Measurements from ENCODE around the gene NCAM1. TPM values are rescaled to one million over a fixed set of nuclear protein-coding genes. Genes with fewer than 3 reads are reported as not detected.

NCAM1 gene
- total and polyA plus RNA-seq, 2 experiments from 2014 or later = 0.76 to 1.6 TPM

DNA sequence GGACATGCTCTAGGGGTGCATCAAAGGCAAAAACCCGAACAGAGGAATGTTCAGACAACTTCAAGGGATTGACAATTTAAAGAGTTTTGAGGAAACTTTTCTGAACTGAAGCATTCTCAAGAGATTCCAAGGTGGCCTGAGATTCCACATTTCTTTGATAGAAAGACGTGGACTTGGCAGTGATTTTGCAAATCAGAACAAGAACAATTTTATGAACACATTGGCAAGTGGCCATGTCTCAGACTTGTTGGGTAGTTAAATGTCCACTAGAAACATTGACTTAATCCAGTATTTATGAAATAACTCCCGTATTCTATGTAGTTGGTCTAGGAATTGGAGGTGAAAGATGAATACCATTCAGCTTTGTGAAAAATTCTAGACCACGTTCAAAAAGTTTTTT, 13.8 kb downstream of the NCAM1 start:
- no peak for ATAC-seq
- H3K4me1 ChIP-seq (ENCODE audit: insufficient read depth) = peaks cover 10% of the 10 kb centered on the region
- no peaks in the 10 kb centered on the region for H4K20me1 ChIP-seq (replicated peaks; ENCODE audit: insufficient read depth)
- TF ChIP-seq POLR2AphosphoS5 (IDR thresholded peaks at IDR 0.05; ENCODE audit: low read depth) = no peak
- TF ChIP-seq ZNF462 (CRISPR knock-in tag; IDR thresholded peaks at IDR 0.05) = no peak
- TF ChIP-seq, protein P1, sequence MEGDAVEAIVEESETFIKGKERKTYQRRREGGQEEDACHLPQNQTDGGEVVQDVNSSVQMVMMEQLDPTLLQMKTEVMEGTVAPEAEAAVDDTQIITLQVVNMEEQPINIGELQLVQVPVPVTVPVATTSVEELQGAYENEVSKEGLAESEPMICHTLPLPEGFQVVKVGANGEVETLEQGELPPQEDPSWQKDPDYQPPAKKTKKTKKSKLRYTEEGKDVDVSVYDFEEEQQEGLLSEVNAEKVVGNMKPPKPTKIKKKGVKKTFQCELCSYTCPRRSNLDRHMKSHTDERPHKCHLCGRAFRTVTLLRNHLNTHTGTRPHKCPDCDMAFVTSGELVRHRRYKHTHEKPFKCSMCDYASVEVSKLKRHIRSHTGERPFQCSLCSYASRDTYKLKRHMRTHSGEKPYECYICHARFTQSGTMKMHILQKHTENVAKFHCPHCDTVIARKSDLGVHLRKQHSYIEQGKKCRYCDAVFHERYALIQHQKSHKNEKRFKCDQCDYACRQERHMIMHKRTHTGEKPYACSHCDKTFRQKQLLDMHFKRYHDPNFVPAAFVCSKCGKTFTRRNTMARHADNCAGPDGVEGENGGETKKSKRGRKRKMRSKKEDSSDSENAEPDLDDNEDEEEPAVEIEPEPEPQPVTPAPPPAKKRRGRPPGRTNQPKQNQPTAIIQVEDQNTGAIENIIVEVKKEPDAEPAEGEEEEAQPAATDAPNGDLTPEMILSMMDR (conservative IDR thresholded peaks at IDR 0.05; ENCODE audit: low read depth in 2 of 2) = no peak
- no peak for TF ChIP-seq REST (IDR thresholded peaks at IDR 0.05; ENCODE audit: unreplicated experiment)
- TF ChIP-seq ZNF331 (CRISPR knock-in tag; IDR thresholded peaks at IDR 0.05; ENCODE audit: low read depth) = no peak
- TF ChIP-seq EZH2 (IDR thresholded peaks at IDR 0.05; ENCODE audit: low read depth, unreplicated experiment) = no peak
- TF ChIP-seq ZNF114 (CRISPR knock-in tag; IDR thresholded peaks at IDR 0.05) = no peak
- TF ChIP-seq NANOG (IDR thresholded peaks at IDR 0.05; ENCODE audit: borderline replicate concordance) = no peak
- no peak for TF ChIP-seq CREB1 (CRISPR knock-in tag; IDR thresholded peaks at IDR 0.05; ENCODE audit: low read depth)
- no peak for TF ChIP-seq STAT1 (IDR thresholded peaks at IDR 0.05; ENCODE audit: unreplicated experiment)
- TF ChIP-seq ETS1 (IDR thresholded peaks at IDR 0.05) = no peak
- TF ChIP-seq EZH2phosphoT487 (IDR thresholded peaks at IDR 0.05; ENCODE audit: unreplicated experiment) = no peak
- TF ChIP-seq JUNB (IDR thresholded peaks at IDR 0.05; ENCODE audit: unreplicated experiment) = no peak
- Mint-ChIP-seq H3K36me3 (ENCODE audit: low read depth) (no peaks in the 10 kb centered on the region), H3K27me3 (ENCODE audit: insufficient read depth, low read depth, poor library complexity) (peaks cover 2% of the 10 kb centered on the region), H3K9me3 (no peaks in the 10 kb centered on the region), H3K4me3 (no peak overlapping the region), H3K27ac (no peak overlapping the region), H3K4me1 (peaks cover 21% of the 10 kb centered on the region)
- H3K9me2 ChIP-seq (ENCODE audit: insufficient read depth) = no peaks in the 10 kb centered on the region
- H2AFZ ChIP-seq = no peak overlapping the region
- H3K4me2 ChIP-seq = no peak overlapping the region
- H3K36me3 ChIP-seq (ENCODE audit: insufficient read depth) = no peaks in the 10 kb centered on the region
- H3K27ac ChIP-seq (ENCODE audit: low read depth) = no peak overlapping the region
- no peak for DNase-seq (ENCODE audit: low spot score)
- H3K79me2 ChIP-seq (replicated peaks; ENCODE audit: insufficient read depth) = no peaks in the 10 kb centered on the region
- no peak overlapping the region for H3K4me3 ChIP-seq
- H3F3A ChIP-seq (replicated peaks; ENCODE audit: low read depth) = no peaks in the 10 kb centered on the region
- no peaks in the 10 kb centered on the region for H3K27me3 ChIP-seq (ENCODE audit: insufficient read depth)
